H1 (cell line): ENCODE results near the gene MRPL3. TPM values are rescaled to one million over a fixed set of nuclear protein-coding genes. Genes with fewer than 3 reads are reported as not detected.

Source experiments
- CHD7 ChIP-seq: fragments of 300-600 bp; sonication (generic); IDR thresholded peaks from 2 replicates; pipeline ENCODE4 v1.7.1; 2012; ENCODE audit warnings: low read length, moderate library complexity, mild to moderate bottlenecking, inconsistent platforms; ENCODE audit not compliant: insufficient replicate concordance
- CTBP2 ChIP-seq: IDR thresholded peaks from 2 replicates; pipeline ENCODE4 v1.7.0; 2011; ENCODE audit warnings: borderline replicate concordance, mild to moderate bottlenecking, moderate library complexity, mixed read lengths, low read length; ENCODE audit not compliant: insufficient read depth, insufficient read length
- KDM5A ChIP-seq: fragments of 200-600 bp; IDR thresholded peaks from 2 replicates; pipeline ENCODE4 v1.7.1; 2012; ENCODE audit warnings: mild to moderate bottlenecking, low read length, inconsistent platforms, mixed read lengths
- MAX ChIP-seq: IDR thresholded peaks from 2 replicates; pipeline ENCODE4 v1.6.1; 2012; ENCODE audit warnings: inconsistent platforms
- RAD21 ChIP-seq, 2 experiments: IDR thresholded peaks in 1 of 2; conservative IDR thresholded peaks in 1 of 2; 2 replicates each; pipeline ENCODE4 v1.6.1; 2011; ENCODE audit warnings: low read depth in 2 of 2, low read length in 2 of 2, improper control_type of control experiment in 1 of 2, inconsistent platforms in 1 of 2, mild to moderate bottlenecking in 1 of 2, moderate library complexity in 1 of 2
- RFX5 ChIP-seq: IDR thresholded peaks from 2 replicates; pipeline ENCODE4 v1.6.1; 2011; ENCODE audit warnings: low read depth, low read length, improper control_type of control experiment, borderline replicate concordance
- SIX5 ChIP-seq: IDR thresholded peaks from 2 replicates; pipeline ENCODE4 v1.6.1; 2011; ENCODE audit warnings: mild to moderate bottlenecking, low read depth, low read length
- SP1 ChIP-seq: IDR thresholded peaks from 2 replicates; pipeline ENCODE4 v1.6.1; 2011; ENCODE audit warnings: low read depth, low read length
- TBP ChIP-seq: IDR thresholded peaks from 2 replicates; pipeline ENCODE4 v1.6.1; 2011; ENCODE audit warnings: low read depth, low read length, improper control_type of control experiment
- polyA plus RNA-seq, 7 experiments: library from polyadenylated mRNA; depleted of rRNA in 3 of 7; stranded (reverse) in 5 of 7; unstranded in 2 of 7; fragments of >200 nt in 5 of 7; fragments of 200-250 nt in 2 of 7; gene quantifications; 1 replicate in 5 of 7; 2 replicates in 1 of 7; 4 replicates in 1 of 7; pipeline versions ENCODE4 v1.2.1 to v1.2.3, GENCODE V29; 2011 to 2013; ENCODE audit warnings: missing spikeins in 2 of 7, mixed read lengths in 2 of 7
- total RNA-seq: library from RNA; stranded (reverse); fragmentation: NEBNext Ultra II Directional; extraction: Animal tissue kit (Norgen Biotek cat#: 25700); gene quantifications from 2 replicates; pipeline ENCODE4 v1.2.1, GENCODE V29; 2021

The MRPL3 gene
- total and polyA plus RNA-seq, 2 of the 8 experiments (the other 6 are each of a cell fraction or from before 2014, with no cell fraction given), result 164 to 175 TPM

GRCh38 chr3:131502530-131503319 is at the start of gene MRPL3 (continued):
- TF ChIP-seq CHD7, result no peak
- TF ChIP-seq RFX5, result no peak
- TF ChIP-seq RAD21 (IDR thresholded peaks at IDR 0.05 in 1 of 2, conservative IDR thresholded peaks at IDR 0.05 in 1 of 2; ENCODE audit: low read depth in 2 of 2, low read length in 2 of 2), result peak in 1 of 2 experiments; percentile 12; a peak in 1 of 4 replicates
- TF ChIP-seq SP1, result peak; percentile 53; the same call in 1 of the 2 replicates
- peak; percentile 100 for TF ChIP-seq MAX
- TF ChIP-seq CTBP2, result no peak
- TF ChIP-seq KDM5A, result peak; percentile 81
- peak; percentile 94 for TF ChIP-seq TBP
- peak; percentile 51; the same call in 1 of the 2 replicates for TF ChIP-seq SIX5
